HG03139 (cell line): ENCODE results near the gene GNB1L.

Experiments used
- ATAC-seq: cut with Tn5 transposase; IDR thresholded peaks from one replicate; pipeline ENCODE4 v1.9.1; 2021; ENCODE audit not compliant: unreplicated experiment

Gene GNB1L

GRCh38 chr22:19755145-19755710 is 99.4 kb downstream of the GNB1L start:
- ATAC-seq: no peak

- ATAC-seq: no peak
Observed at GRCh38 chr22:19754701-19755144, 100.0 kb downstream of the GNB1L start.

- no peak for ATAC-seq
Observed at GRCh38 chr22:19753996-19754700, 100.5 kb downstream of the GNB1L start.

- no peak for ATAC-seq
Observed at GRCh38 chr22:19753090-19753842, 101.4 kb downstream of the GNB1L start.

DNA sequence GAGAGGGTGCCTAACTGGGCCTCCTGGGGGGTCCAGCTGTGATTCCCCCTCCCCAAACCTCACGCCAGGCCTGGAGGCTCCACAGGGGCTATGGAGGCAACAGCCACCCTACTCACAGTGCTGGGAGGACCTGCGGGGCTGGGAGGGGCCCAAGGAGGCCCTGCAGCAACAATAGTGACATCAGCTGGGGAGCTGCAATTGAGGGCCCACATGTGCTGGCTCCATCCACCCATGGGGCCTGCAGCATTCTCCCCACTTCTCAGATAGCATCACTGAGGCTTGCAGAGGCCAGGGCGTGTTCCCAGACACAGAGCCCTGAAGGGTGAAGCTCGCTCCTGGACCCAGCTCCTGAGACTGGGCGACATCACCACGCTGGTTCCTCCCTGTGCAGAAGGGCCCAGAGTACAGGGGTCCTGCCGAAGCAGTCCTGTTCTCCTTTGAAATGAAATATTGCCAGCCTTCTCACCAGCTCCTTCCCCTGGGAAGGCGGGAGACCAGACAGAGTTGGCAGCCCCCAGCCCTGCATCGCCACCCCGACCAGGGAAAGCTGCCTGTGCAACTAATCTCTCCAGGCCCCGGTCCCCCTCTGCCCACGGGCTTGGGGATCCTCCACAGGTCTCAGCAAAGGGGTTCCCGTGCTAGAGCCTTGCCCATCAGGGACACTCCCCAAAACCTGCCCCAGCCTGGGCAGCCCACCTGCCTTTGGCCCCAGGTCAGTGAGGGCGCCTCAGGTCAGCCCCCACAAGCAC is 103.0 kb downstream of the GNB1L start:
- ATAC-seq: no peak

DNA sequence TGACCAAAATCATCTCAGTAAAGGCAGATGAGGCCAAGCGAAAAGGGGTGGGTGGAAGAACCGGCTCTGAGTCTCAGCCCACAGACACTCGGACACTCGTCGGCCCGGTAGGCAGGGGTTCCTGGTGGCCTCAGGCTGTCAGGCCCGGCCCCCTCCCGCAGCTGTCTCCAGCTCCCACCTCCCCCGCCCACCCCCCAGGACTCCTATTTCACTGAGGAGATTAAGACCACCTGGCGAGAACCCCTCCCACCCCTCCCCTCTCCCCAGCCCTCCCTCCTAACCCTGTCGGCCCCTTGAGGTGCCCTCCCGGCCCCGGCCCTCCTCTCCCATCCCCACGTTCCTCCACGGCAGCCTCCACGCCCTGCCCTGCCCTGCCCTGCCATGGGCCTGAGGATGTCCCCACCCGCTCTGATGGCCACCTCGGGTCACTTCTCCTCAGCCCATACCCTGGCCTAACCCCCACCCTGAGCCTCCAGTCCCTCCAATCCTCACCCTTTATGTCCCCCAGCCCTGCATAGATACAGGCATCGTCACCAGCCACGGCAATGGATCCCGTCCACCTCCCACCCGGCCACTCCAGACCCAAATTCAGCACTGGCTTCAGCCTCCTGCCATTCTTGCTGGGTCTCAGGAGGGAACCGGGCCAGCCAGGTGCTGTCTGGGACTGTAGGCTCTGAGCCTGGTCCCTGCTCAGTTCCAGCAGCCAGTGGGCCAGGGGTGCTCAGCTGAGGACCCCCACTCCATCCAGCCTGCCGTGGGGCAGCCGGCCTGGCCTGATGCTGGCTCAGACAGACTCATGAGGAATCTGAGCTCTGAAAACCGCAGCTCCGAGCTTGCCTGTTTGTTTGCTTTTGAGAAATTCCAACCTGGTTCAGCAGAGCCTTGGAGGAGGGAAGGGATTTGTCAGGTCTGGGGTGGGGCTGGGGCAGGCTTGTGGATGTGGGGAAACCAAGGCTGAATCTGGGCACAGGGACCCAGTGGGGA is 103.9 kb downstream of the GNB1L start:
- ATAC-seq: no peak

- no peak for ATAC-seq
Observed at GRCh38 chr22:19749876-19750275, 104.8 kb downstream of the GNB1L start.

GRCh38 chr22:19748991-19749664 is 105.5 kb downstream of the GNB1L start:
- ATAC-seq: no peak

DNA sequence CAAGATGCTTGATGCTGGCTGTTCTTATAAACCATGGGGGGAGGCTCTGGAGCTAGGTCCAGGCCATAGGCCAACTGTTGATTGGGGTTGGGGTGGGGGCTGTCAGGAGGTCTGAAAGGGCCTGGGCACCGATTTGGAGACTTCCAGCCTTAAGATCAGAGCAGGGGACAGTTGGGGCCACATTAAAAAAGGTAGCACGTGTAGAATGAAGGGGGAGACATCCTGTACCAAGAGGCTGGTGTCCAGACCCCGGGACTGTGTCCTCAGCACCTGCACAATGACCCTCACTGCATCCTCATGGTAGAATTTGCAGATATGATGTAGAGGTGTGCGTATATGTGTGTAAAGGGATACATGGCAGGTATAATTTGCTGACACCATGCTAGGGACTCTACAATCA is 106.5 kb downstream of the GNB1L start:
- no peak for ATAC-seq

- ATAC-seq: no peak
Observed at GRCh38 chr22:19747551-19747950, 107.1 kb downstream of the GNB1L start.

DNA sequence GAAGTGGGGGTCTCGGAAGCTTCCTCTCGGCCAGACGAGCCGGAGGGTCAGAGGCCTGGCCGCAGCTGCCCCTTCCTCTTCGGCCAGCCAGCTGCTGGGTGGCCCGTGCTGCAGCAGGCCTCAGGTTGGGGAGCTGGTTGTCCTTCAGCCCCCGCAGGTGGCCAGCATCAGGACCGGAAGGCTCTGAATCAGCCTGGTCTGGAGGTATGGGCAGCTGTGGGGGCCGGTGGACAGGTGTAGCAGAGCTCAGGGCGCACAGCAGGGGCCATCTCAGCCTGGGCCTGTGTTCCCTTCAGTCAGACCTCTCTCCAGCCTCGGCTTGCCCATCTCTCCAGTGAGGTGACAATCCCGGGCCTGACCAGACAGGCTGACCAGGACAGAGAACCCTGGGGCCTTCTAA is 107.9 kb downstream of the GNB1L start:
- ATAC-seq: no peak

DNA sequence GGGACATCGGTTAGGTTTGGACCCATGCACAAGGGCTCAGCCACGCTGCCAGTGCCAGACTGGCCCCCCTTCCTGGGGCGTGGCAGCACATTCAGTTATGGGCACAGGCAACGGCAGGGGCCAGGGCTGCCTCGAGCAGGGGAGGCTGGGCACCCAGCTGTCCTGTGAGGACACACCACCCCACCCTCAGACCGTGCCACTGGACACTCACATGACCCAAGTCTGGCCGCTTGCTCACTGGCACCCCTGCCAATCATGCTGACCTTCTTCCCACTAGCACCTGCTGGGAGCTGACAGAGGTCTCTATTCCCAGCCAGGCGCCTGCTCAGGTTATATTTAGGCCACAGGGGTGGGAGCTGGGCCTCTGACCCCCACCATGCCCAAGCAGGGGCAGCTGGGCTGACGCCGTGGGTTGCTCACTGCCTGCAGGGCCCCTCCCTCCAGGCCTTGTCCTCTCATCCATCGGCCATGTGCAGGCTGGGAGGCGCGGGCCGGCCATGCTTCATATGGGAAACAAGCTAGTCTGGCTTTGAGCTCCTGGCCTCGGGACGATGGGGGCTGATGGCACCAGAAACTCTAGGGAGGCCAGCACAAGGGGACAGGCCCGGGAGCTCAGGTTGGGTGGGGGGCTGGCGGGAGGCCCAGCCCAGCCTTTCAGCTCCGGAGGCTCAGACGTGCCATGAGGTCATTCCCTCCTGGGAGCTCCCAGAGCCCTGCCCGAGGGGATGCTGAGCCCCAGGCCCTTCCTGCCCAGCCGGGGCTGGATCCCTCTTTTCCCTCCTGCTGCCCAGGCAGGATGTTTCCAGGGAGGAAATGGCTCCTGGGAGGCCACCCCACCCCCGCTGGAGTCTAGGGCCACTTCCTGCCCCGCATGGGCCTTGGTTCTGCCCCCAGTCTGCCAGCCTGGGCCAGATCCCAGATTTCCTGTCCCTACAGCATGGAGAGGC is 109.2 kb downstream of the GNB1L start:
- ATAC-seq: no peak

DNA sequence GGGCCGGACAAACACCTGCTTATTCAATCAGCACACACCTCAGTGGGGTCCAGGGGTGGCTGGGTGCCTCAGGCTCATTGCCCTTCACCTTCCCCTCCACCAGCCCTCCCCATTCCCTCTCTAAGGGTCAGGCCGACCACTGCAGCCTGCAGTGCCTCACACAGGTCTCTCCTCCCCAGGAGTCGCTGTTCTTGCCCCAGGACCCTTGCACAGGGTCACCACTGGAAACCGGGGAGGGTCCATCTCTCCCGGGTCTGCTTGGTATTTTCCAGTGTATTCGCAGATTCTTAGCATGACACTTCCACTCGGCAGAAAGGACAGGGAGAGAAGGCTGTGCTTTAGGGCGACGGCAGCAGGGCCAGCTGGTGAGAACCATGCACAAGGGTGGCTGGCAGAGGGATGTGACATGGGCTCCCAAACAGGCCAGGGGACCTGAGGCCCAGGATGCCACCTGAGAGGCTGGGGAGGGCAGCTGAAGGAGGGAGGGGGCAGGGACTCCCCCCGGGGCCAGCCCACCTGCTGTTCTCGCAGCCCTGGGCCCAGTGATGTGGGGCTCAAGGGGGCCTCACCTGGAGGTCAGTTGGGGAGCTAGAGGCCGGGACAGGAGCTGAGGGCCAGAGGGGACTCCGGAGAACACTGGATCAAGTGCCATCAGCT is 110.2 kb downstream of the GNB1L start:
- ATAC-seq: no peak

GRCh38 chr22:19743651-19744050 is 111.0 kb downstream of the GNB1L start:
- ATAC-seq: no peak

DNA sequence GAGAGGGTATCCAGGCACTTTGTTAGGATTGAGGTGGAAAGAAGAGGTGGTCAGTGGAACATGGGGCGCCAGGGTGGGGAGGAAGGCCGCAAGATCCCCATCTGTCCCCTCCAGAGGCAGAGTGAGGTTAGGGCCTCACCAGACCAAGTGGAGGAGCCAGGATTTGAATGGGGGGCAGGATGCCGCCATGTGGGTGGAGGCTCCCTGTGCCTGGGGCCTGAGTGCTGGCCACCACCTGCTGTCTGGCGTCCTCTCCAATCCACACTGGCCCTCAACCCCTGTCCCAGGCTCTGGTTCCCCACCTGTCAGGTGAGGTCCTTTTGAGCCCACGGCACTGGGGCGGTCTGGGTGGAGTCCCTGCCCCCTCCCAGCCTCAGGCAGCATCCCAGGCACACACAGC is 111.6 kb downstream of the GNB1L start:
- no peak for ATAC-seq

DNA sequence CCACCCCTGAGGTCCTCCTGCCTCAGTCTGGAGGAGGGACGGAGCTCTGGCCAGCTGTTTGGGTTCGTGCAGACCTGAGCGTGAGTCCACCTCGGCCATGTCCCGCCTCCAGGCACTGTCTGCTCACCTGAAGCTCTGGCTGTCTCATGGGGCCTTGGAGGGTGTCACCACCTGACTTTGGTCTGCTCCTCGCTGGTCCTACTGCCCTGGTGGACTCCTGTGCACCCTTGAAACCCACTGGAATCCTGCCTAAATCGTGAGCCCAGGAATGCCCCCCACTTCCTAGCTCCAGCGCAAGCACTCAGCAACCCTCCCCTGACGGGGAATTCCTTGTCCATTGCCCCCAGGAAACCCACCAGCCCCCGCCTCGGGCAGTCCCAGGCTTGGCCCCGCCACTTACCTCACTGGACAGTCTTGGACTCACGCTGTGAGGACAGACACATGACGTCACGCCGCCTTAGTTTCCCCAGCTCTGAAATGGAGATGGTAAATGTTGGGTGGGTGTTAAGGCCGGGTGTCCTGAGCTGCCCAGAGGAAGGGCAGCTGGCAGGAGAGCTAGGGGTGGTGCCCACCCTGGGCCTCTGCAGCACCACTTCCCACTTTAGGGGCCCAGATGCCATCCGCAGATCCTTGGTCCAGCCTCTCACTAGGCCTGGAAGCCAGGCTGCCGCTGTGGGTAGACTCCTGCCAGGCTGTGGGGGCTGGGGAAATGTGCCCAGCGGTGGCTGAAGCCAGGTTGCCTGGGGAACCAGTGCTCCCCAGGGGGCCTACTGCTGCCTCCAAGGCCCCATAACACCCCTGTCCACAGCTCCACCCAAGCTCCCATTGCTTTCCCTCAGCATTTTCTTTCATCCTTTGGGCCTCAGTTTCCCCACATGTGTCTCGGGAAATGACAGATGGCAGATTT is 112.3 kb downstream of the GNB1L start:
- ATAC-seq: no peak

- ATAC-seq: no peak
Observed at GRCh38 chr22:19741053-19741452, 113.6 kb downstream of the GNB1L start.
